Left ventricle myocardium inferior (tissue), 1 donor: ENCODE results near the gene EBF4. TPM values are rescaled to one million over a fixed set of nuclear protein-coding genes. Genes with fewer than 3 reads are reported as not detected.

Experiments
- DNase-seq: peaks from one replicate; pipeline ENCODE4 v3.0.0-alpha.2; 2020
- H3K27ac ChIP-seq: fragments of 200-600 bp; replicated peaks from 2 replicates; pipeline ENCODE4 v1.8.0; 2021
- H3K27me3 ChIP-seq: fragments of 200-600 bp; 2 replicates; pipeline ENCODE4 v1.8.0; 2021; ENCODE audit warnings: low read depth
- H3K36me3 ChIP-seq: fragments of 200-600 bp; 2 replicates; pipeline ENCODE4 v1.8.0; 2021
- H3K4me1 ChIP-seq: fragments of 200-600 bp; 2 replicates; pipeline ENCODE4 v1.8.0; 2021
- H3K4me3 ChIP-seq: fragments of 200-600 bp; 2 replicates; pipeline ENCODE4 v1.8.0; 2021; ENCODE audit warnings: mild to moderate bottlenecking, moderate library complexity
- H3K9me3 ChIP-seq: fragments of 200-600 bp; replicated peaks from 2 replicates; pipeline ENCODE4 v1.8.0; 2021
- CTCF ChIP-seq: fragments of 200-600 bp; IDR thresholded peaks from 2 replicates; pipeline ENCODE4 v1.8.0; 2021; ENCODE audit warnings: antibody characterized with exemption, mild to moderate bottlenecking, borderline replicate concordance
- intact Hi-C: fragments of 100-400 bp; cut with micrococcal nuclease; formaldehyde crosslinking; loops from one replicate; pipeline ENCODE4 v1.11.0; 2022
- total RNA-seq: library from RNA; stranded (reverse); fragmentation: NEBNext Ultra II Directional; extraction: Animal tissue kit (Norgen Biotek cat#: 25700); gene quantifications from one replicate; pipeline ENCODE4 v1.2.1, GENCODE V29; 2021
- donor health status: DM: no; HTN: yes; CAD: no; lungs with severe emphysema.

Gene EBF4
- total RNA-seq, 1 donor from 2014 or later = 4.9 TPM

DNA sequence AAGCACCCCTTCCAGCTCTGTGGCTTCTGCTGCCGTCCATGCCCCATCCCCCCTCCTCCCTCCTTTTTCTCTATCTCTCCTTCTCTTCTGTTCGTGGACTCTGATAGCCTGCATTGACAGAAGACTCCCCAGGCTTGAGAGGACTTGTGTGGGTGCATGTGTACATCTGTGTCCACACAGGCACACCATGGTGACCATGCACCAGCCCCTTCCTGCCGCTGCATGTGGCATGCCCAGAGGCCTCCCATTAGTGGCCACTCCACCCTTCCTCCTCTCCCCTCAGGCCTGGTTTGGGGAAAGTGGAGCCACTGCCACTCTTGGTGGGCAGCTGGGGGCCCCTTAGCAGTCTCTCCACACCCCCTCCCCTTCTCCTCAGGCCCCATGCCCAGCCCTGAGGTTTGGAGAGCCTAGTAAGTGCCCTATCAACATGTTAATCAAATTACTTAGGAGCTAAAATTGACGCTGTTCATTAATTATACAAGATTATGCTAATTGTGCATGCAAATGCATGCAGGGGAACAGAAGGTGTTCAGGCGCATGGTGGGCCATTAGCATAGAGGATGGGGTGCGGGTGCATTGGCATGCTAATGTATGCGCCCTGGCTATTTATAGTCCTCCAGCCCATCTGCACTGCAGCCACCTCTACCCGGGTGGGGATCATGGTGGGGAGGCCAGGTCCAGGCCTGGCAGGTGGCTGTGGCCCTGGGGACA, 45.9 kb downstream of the EBF4 start:
- TF ChIP-seq CTCF = no peak
- H3K27ac ChIP-seq = no peak overlapping the region
- intact Hi-C loops = no loop called here
- DNase-seq = no peak
- no peaks in the 10 kb centered on the region for H3K4me1 ChIP-seq
- H3K36me3 ChIP-seq = no peaks in the 10 kb centered on the region
- H3K27me3 ChIP-seq = peaks cover 11% of the 10 kb centered on the region
- H3K4me3 ChIP-seq = no peak overlapping the region
- peaks cover under 1% of the 10 kb centered on the region for H3K9me3 ChIP-seq

DNA sequence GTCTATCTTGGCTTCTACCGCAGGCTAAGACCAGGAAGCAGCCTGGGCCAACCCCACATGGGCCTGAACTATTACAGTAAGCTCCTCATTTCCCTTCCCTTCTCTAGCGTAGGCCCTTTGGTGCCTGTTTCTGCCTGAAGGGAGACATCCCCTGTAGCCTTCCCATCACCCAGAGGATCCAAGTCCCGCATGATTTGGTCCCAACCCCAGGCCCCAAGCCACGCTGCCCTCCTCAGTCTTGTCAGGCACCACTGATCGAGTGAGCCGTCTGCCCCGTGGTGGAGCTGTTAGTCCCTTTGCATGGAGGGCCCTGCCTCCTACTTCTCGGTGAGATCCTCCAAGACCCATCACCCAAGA, 46.4 kb downstream of the EBF4 start:
- Histone ChIP-seq H3K27ac (no peak overlapping the region), H3K4me3 (no peak overlapping the region), H3K9me3 (no peaks in the 10 kb centered on the region), H3K36me3 (no peaks in the 10 kb centered on the region), H3K4me1 (no peaks in the 10 kb centered on the region), H3K27me3 (peaks cover 15% of the 10 kb centered on the region)
- no peak for TF ChIP-seq CTCF
- no peak for DNase-seq
- intact Hi-C loops = no loop called here

DNA sequence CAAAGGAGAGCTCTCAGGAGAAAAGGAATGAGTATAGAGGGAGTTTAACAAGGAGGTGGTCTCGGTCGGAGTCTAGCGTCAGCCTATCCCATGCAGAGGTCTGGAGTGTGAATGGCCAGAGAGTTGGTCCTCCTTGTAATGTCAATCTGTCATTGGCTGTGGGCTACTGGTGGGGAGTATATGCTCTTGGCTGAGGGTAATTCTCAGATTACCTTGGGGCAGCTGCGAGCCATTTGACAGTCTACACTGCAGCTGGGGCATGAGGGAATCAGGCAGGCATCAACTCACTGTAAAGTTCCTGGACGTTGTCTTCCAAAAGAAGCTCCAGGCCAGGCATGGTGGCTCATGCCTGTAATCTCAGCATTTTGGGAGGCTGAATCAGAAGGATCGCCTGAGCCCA, 48.1 kb downstream of the EBF4 start:
- no peak for TF ChIP-seq CTCF
- H3K9me3 ChIP-seq = no peaks in the 10 kb centered on the region
- no peaks in the 10 kb centered on the region for H3K36me3 ChIP-seq
- no peaks in the 10 kb centered on the region for H3K4me1 ChIP-seq
- no peak overlapping the region for H3K27ac ChIP-seq
- H3K4me3 ChIP-seq = no peak overlapping the region
- DNase-seq = no peak
- peaks cover 15% of the 10 kb centered on the region for H3K27me3 ChIP-seq
- intact Hi-C loops = no loop called here

DNA sequence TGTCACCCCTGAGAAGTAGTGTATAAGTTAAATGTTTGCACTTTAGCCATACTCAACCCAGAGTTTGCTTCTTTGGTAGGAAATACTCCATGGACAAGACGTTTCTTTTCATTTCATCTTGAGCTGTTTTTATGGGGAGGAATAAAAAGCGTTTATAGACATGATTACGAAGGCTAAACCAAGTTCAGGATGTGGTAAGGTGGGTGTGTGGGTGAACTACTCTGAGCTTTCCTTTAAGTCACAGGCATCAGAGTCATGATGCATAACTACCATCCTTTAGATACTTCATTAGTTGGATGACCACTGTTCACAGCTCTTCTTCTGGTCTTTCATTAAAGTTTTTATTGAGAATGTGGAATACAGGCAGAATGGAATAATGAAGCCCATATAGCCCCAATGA, 48.9 kb downstream of the EBF4 start:
- Histone ChIP-seq H3K36me3 (no peaks in the 10 kb centered on the region), H3K4me1 (no peaks in the 10 kb centered on the region), H3K27me3 (peaks cover 15% of the 10 kb centered on the region), H3K9me3 (no peaks in the 10 kb centered on the region), H3K27ac (no peak overlapping the region), H3K4me3 (no peak overlapping the region)
- TF ChIP-seq CTCF = no peak
- intact Hi-C loops = no loop called here
- DNase-seq = no peak

- DNase-seq = no peak
- Histone ChIP-seq H3K4me1 (no peaks in the 10 kb centered on the region), H3K4me3 (no peak overlapping the region), H3K27ac (no peak overlapping the region), H3K36me3 (no peaks in the 10 kb centered on the region), H3K9me3 (no peaks in the 10 kb centered on the region), H3K27me3 (peaks cover 15% of the 10 kb centered on the region)
- no peak for TF ChIP-seq CTCF
- intact Hi-C loops = no loop called here
These were observed 49.3 kb downstream of the EBF4 start for GRCh38 chr20:2741881-2742280.
